Endothelial cell of umbilical vein (primary cell): ENCODE measurements around the gene DHX30. TPM values are rescaled to one million over a fixed set of nuclear protein-coding genes. Genes with fewer than 3 reads are reported as not detected.

ENCODE experiments used
- BruUV-seq: library from RNA; stranded (reverse); fragments of 400-500 nt; replicated peaks from 2 replicates; lab custom pipeline; 2021; lab: Mats Ljungman, UMichigan
- CTCF ChIA-PET: fragments of 300-600, 350-600 bp; sonication (Branson Sonifier 250); formaldehyde crosslinking; loops from one replicate; lab custom pipeline; 2021; ENCODE audit warnings: antibody characterized with exemption, inconsistent platforms; lab: Charles Lee
- POLR2A ChIA-PET: fragments of 300-600, 350-600 bp; sonication (Branson Sonifier 250); formaldehyde crosslinking; loops from one replicate; lab custom pipeline; 2021; ENCODE audit warnings: antibody characterized with exemption, inconsistent platforms; lab: Charles Lee
- DNase-seq: peaks from one replicate; pipeline ENCODE4 v3.0.0-alpha.2; 2011; ENCODE audit warnings: low read depth, low spot score
- FAIRE-seq: peaks from 2 replicates; lab custom pipeline; 2011; peaks lifted over from hg19 to GRCh38; lab: Jason Lieb, UNC
- H2AFZ ChIP-seq: 2 replicates; pipeline ENCODE4 v1.6.0; 2012; ENCODE audit warnings: low read depth, low read length, control low read depth, inconsistent platforms
- H3K27ac ChIP-seq: 2 replicates; pipeline ENCODE4 v1.5.1; 2011; ENCODE audit warnings: low read depth, mild to moderate bottlenecking, control low read depth, low read length, moderate library complexity; ENCODE audit not compliant: insufficient read depth
- H3K27me3 ChIP-seq, 2 experiments: 2 replicates each; pipeline versions ENCODE4 v1.6.0 to v1.6.1; 2011; ENCODE audit warnings: low read length in 2 of 2, mixed read lengths in 1 of 2; ENCODE audit not compliant: control insufficient read depth in 2 of 2, insufficient read depth in 2 of 2
- H3K36me3 ChIP-seq, 2 experiments: 2 replicates in 1 of 2; 3 replicates in 1 of 2; pipeline ENCODE4 v1.5.1; 2011; ENCODE audit warnings: low read length in 2 of 2, mild to moderate bottlenecking in 1 of 2, moderate library complexity in 1 of 2; ENCODE audit not compliant: control insufficient read depth in 2 of 2, insufficient read depth in 2 of 2; ENCODE audit errors: extremely low read depth in 1 of 2
- H3K4me1 ChIP-seq: 3 replicates; pipeline ENCODE4 v1.5.1; 2011; ENCODE audit warnings: mild to moderate bottlenecking, low read length; ENCODE audit not compliant: control insufficient read depth, insufficient read depth; ENCODE audit errors: extremely low read depth
- H3K4me2 ChIP-seq: 2 replicates; pipeline ENCODE4 v1.6.1; 2011; ENCODE audit warnings: low read length, control low read depth, mixed read lengths; ENCODE audit not compliant: insufficient read depth
- H3K4me3 ChIP-seq, 3 experiments: fragments of 200-600 bp in 1 of 3; sonication (generic), shearing (Covaris generic) in 1 of 3; replicated peaks in 1 of 3; 2 replicates each; pipeline ENCODE4 v1.5.1; 2011 to 2016; ENCODE audit warnings: control low read depth in 3 of 3, low read length in 3 of 3, mild to moderate bottlenecking in 2 of 3, inconsistent platforms in 1 of 3, low read depth in 1 of 3, moderate library complexity in 1 of 3; ENCODE audit not compliant: insufficient read depth in 1 of 3
- H3K79me2 ChIP-seq: 2 replicates; pipeline ENCODE4 v1.6.0; 2012; ENCODE audit warnings: low read length, inconsistent platforms; ENCODE audit not compliant: control insufficient read depth, insufficient read depth
- H3K9ac ChIP-seq: replicated peaks from 2 replicates; pipeline ENCODE3; 2011; ENCODE audit warnings: low read length, control low read depth; ENCODE audit not compliant: insufficient read depth; ENCODE audit errors: extremely low read depth
- H3K9me1 ChIP-seq: replicated peaks from 3 replicates; pipeline ENCODE4 v1.6.0; 2011; ENCODE audit warnings: mild to moderate bottlenecking, low read length; ENCODE audit not compliant: control insufficient read depth, insufficient read depth; ENCODE audit errors: extremely low read depth
- H3K9me3 ChIP-seq: replicated peaks from 2 replicates; pipeline ENCODE4 v1.5.1; 2012; ENCODE audit warnings: low read length, inconsistent platforms; ENCODE audit not compliant: control insufficient read depth, insufficient read depth
- H4K20me1 ChIP-seq: replicated peaks from 2 replicates; pipeline ENCODE3; 2011; ENCODE audit warnings: mild to moderate bottlenecking, low read length; ENCODE audit not compliant: control insufficient read depth, insufficient read depth; ENCODE audit errors: extremely low read depth
- EZH2 ChIP-seq: IDR thresholded peaks from 2 replicates; pipeline ENCODE4 v1.6.1; 2012; ENCODE audit warnings: borderline replicate concordance, low read depth, mild to moderate bottlenecking, moderate library complexity, low read length, inconsistent platforms; ENCODE audit not compliant: severe bottlenecking
- FOS ChIP-seq: IDR thresholded peaks from 2 replicates; pipeline ENCODE4 v1.6.1; 2011; ENCODE audit warnings: mild to moderate bottlenecking, low read length, moderate library complexity, borderline replicate concordance; ENCODE audit not compliant: insufficient read depth
- GATA2 ChIP-seq: IDR thresholded peaks from 2 replicates; pipeline ENCODE4 v1.7.0; 2011; ENCODE audit warnings: low read depth, mild to moderate bottlenecking, moderate library complexity, mixed read lengths, low read length; ENCODE audit not compliant: insufficient read length, insufficient read depth
- JUN ChIP-seq: IDR thresholded peaks from 2 replicates; pipeline ENCODE4 v1.6.1; 2011; ENCODE audit warnings: borderline replicate concordance, low read depth; ENCODE audit not compliant: insufficient read length, insufficient read depth
- MYC ChIP-seq: IDR thresholded peaks from one replicate; pipeline ENCODE4 v1.6.1; 2011; ENCODE audit warnings: mild to moderate bottlenecking, low read depth, low read length
- POLR2A ChIP-seq: IDR thresholded peaks from 2 replicates; pipeline ENCODE4 v1.6.1; 2012; ENCODE audit warnings: low read depth, mild to moderate bottlenecking, control low read depth, low read length
- POLR2AphosphoS5 ChIP-seq: IDR thresholded peaks from 2 replicates; pipeline ENCODE4 v1.6.1; 2012; ENCODE audit warnings: low read depth, mild to moderate bottlenecking, control low read depth, low read length, moderate library complexity; ENCODE audit not compliant: insufficient read depth
- dilution Hi-C: fragments of 300-500 bp; cut with MboI; formaldehyde crosslinking; loops from one replicate; pipeline ENCODE4 v1.15.0; 2019; ENCODE audit warnings: low sequenced_read_pairs; ENCODE audit not compliant: extremely low pct_ligation_motif_present
- intact Hi-C: fragments of 100-400 bp; cut with micrococcal nuclease; formaldehyde crosslinking; loops from one replicate; pipeline ENCODE4 v1.10.0; 2022
- polyA plus RNA-seq, 4 experiments: library from polyadenylated mRNA; depleted of rRNA in 3 of 4; stranded (reverse) in 3 of 4; unstranded in 1 of 4; fragments of >200 nt; gene quantifications; 2 replicates each; pipeline versions ENCODE4 v1.2.1 to v1.2.3, GENCODE V29; 2011 to 2012; ENCODE audit warnings: missing spikeins in 1 of 4
- total RNA-seq: library from RNA; stranded (reverse); gene quantifications from 2 replicates; pipeline ENCODE4 v1.2.3, GENCODE V29; 2021
- TF ChIP-seq, protein P1 (sequence below), 2 donors: IDR thresholded peaks; 1 replicate in 1 of 2; 2 replicates in 1 of 2; pipeline ENCODE4 v1.5.1; 2011; ENCODE audit warnings: low read length in 2 of 2, mild to moderate bottlenecking in 2 of 2, moderate library complexity in 2 of 2, control low read depth in 1 of 2, inconsistent platforms in 1 of 2, low read depth in 1 of 2; ENCODE audit not compliant: insufficient read depth in 1 of 2; ENCODE audit errors: extremely low read depth in 1 of 2
- TF ChIP-seq, protein P2 (sequence below): IDR thresholded peaks from 2 replicates; pipeline ENCODE4 v1.6.1; 2011; ENCODE audit not compliant: insufficient read depth, insufficient read length

The DHX30 gene
- total and polyA plus RNA-seq, 2 donors (not counting 3 experiments of a cell fraction or from before 2014, with no cell fraction given) = 79.0 to 86.9 TPM

DNA sequence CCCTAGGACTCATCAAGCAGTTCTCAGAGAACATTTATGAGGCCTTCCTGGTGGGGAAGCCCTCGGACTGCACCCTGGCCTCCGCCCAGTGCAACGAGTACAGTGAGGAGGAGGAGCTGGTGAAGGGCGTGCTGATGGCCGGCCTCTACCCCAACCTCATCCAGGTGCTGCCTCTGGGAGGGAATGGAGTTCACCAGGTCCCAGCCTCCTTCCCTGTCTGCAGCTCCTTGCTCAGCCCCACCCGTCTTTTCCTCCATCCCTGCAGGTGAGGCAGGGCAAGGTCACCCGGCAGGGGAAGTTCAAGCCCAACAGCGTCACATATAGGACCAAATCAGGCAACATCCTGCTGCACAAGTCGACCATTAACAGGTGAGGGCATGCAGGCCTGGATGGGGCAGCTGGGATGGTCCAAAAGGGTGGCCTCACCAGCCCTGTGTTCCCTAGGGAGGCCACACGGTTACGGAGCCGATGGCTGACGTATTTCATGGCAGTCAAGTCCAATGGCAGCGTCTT lies 46.3 kb downstream of the DHX30 start:
- Histone ChIP-seq H3K27me3 (no peaks in the 10 kb centered on the region), H3K9me1 (no peaks in the 10 kb centered on the region), H3K4me2 (no peak overlapping the region), H3K4me3 (no peak overlapping the region), H3K79me2 (no peaks in the 10 kb centered on the region), H3K36me3 (peaks cover 20 to 72% of the 10 kb centered on the region in 2 experiments), H4K20me1 (no peaks in the 10 kb centered on the region), H2AFZ (no peak overlapping the region), H3K9ac (no peak overlapping the region), H3K4me1 (no peaks in the 10 kb centered on the region), H3K9me3 (no peaks in the 10 kb centered on the region), H3K27ac (no peak overlapping the region)
- FAIRE-seq = no peak
- intact Hi-C loops (no loop called here), dilution Hi-C loops (no loop called here)
- ChIA-PET CTCF (interaction anchor here (1.1 to 2.7 kb wide), 5 partner anchors 13 to 309 kb away, joined by 3 to 24 read pairs (median 15); no protein-coding TSS in a partner anchor), POLR2A (no interaction called here)
- TF ChIP-seq, protein P1, sequence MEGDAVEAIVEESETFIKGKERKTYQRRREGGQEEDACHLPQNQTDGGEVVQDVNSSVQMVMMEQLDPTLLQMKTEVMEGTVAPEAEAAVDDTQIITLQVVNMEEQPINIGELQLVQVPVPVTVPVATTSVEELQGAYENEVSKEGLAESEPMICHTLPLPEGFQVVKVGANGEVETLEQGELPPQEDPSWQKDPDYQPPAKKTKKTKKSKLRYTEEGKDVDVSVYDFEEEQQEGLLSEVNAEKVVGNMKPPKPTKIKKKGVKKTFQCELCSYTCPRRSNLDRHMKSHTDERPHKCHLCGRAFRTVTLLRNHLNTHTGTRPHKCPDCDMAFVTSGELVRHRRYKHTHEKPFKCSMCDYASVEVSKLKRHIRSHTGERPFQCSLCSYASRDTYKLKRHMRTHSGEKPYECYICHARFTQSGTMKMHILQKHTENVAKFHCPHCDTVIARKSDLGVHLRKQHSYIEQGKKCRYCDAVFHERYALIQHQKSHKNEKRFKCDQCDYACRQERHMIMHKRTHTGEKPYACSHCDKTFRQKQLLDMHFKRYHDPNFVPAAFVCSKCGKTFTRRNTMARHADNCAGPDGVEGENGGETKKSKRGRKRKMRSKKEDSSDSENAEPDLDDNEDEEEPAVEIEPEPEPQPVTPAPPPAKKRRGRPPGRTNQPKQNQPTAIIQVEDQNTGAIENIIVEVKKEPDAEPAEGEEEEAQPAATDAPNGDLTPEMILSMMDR (IDR thresholded peaks at IDR 0.05; ENCODE audit: extremely low read depth in 1 of 2, insufficient read depth in 1 of 2, low read depth in 1 of 2, low read length in 2 of 2) = no peak
- no peak for TF ChIP-seq POLR2AphosphoS5
- no peak for TF ChIP-seq POLR2A
- no peak for TF ChIP-seq FOS
- TF ChIP-seq EZH2 = no peak
- no peak for TF ChIP-seq JUN
- TF ChIP-seq, protein P2, sequence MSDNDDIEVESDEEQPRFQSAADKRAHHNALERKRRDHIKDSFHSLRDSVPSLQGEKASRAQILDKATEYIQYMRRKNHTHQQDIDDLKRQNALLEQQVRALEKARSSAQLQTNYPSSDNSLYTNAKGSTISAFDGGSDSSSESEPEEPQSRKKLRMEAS = no peak
- TF ChIP-seq GATA2 = no peak
- no peak for TF ChIP-seq MYC
- no peak for DNase-seq
- BruUV-seq = TSS peak; percentile 23
